Fibroblast of lung (primary cell): ENCODE measurements around the gene SCN5A. TPM values are rescaled to one million over a fixed set of nuclear protein-coding genes. Genes with fewer than 3 reads are reported as not detected.

ENCODE experiments used
- DNase-seq, 2 donors: peaks; one replicate each; pipeline versions ENCODE4 v3.0.0 to v3.0.0-alpha.2; 2010; ENCODE audit warnings: low read depth in 2 of 2
- H2AFZ ChIP-seq: 2 replicates; pipeline ENCODE4 v1.5.1; 2012; ENCODE audit warnings: low read length, control low read depth, inconsistent platforms
- H3K27ac ChIP-seq: 2 replicates; pipeline ENCODE4 v1.5.1; 2011; ENCODE audit warnings: low read length, control low read depth; ENCODE audit not compliant: insufficient read depth
- H3K27me3 ChIP-seq: 2 replicates; pipeline ENCODE4 v1.5.1; 2011; ENCODE audit warnings: mild to moderate bottlenecking, low read length; ENCODE audit not compliant: control insufficient read depth, insufficient read depth
- H3K36me3 ChIP-seq: 2 replicates; pipeline ENCODE4 v1.5.1; 2011; ENCODE audit warnings: low read length; ENCODE audit not compliant: control insufficient read depth, insufficient read depth
- H3K4me1 ChIP-seq: 2 replicates; pipeline ENCODE4 v1.5.1; 2011; ENCODE audit warnings: low read length; ENCODE audit not compliant: control insufficient read depth, insufficient read depth; ENCODE audit errors: extremely low read depth
- H3K4me2 ChIP-seq: 2 replicates; pipeline ENCODE4 v1.5.1; 2011; ENCODE audit warnings: low read length, control low read depth; ENCODE audit not compliant: insufficient read depth; ENCODE audit errors: extremely low read depth
- H3K4me3 ChIP-seq, 4 experiments: fragments of 200-600 bp in 1 of 4; sonication (generic) in 1 of 4; replicated peaks in 1 of 4; 2 replicates each; pipeline ENCODE4 v1.5.1; 2011 to 2016; ENCODE audit warnings: low read length in 4 of 4, low read depth in 3 of 4, mild to moderate bottlenecking in 3 of 4, control low read depth in 2 of 4, inconsistent platforms in 1 of 4, mixed read lengths in 1 of 4; ENCODE audit not compliant: insufficient read depth in 1 of 4; ENCODE audit errors: control extremely low read depth in 1 of 4
- H3K79me2 ChIP-seq: 2 replicates; pipeline ENCODE4 v1.5.1; 2012; ENCODE audit warnings: mild to moderate bottlenecking, low read length, inconsistent platforms; ENCODE audit not compliant: control insufficient read depth, insufficient read depth
- H3K9ac ChIP-seq: 2 replicates; pipeline ENCODE4 v1.5.1; 2011; ENCODE audit warnings: mild to moderate bottlenecking, low read length, control low read depth; ENCODE audit not compliant: insufficient read depth
- H3K9me3 ChIP-seq: 2 replicates; pipeline ENCODE4 v1.5.1; 2012; ENCODE audit warnings: low read depth, low read length; ENCODE audit not compliant: control insufficient read depth, insufficient read depth
- H4K20me1 ChIP-seq: 2 replicates; pipeline ENCODE4 v1.5.1; 2011; ENCODE audit warnings: low read length; ENCODE audit not compliant: control insufficient read depth, insufficient read depth; ENCODE audit errors: extremely low read depth
- EZH2 ChIP-seq: IDR thresholded peaks from 2 replicates; pipeline ENCODE4 v1.5.1; 2012; ENCODE audit warnings: low read length, control low read depth, mild to moderate bottlenecking; ENCODE audit errors: missing control alignments
- polyA plus RNA-seq, 2 donors: library from polyadenylated mRNA; depleted of rRNA in 1 of 2; stranded (reverse) in 1 of 2; unstranded in 1 of 2; fragments of >200 nt; gene quantifications; 2 replicates each; pipeline ENCODE4 v1.2.1, GENCODE V29; 2011 to 2012; ENCODE audit warnings: missing spikeins in 1 of 2
- total RNA-seq: library from RNA; depleted of rRNA; stranded (reverse); fragments of >200 nt; gene quantifications from 2 replicates; pipeline ENCODE4 v1.2.1, GENCODE V29; 2014
- TF ChIP-seq, protein P1 (sequence below), 2 donors: IDR thresholded peaks in 1 of 2; conservative IDR thresholded peaks in 1 of 2; 1 replicate in 1 of 2; 2 replicates in 1 of 2; pipeline ENCODE4 v1.5.1; 2011 to 2012; ENCODE audit warnings: low read length in 2 of 2, control low read depth in 1 of 2, inconsistent platforms in 1 of 2, low read depth in 1 of 2, mild to moderate bottlenecking in 1 of 2

The SCN5A gene
- total and polyA plus RNA-seq, 2 donors (not counting 1 experiment from before 2014, with no cell fraction given) = 0.27 to 0.50 TPM

GRCh38 chr3:38549082-38549481 is 100.4 kb downstream of the SCN5A start:
- TF ChIP-seq, protein P1, sequence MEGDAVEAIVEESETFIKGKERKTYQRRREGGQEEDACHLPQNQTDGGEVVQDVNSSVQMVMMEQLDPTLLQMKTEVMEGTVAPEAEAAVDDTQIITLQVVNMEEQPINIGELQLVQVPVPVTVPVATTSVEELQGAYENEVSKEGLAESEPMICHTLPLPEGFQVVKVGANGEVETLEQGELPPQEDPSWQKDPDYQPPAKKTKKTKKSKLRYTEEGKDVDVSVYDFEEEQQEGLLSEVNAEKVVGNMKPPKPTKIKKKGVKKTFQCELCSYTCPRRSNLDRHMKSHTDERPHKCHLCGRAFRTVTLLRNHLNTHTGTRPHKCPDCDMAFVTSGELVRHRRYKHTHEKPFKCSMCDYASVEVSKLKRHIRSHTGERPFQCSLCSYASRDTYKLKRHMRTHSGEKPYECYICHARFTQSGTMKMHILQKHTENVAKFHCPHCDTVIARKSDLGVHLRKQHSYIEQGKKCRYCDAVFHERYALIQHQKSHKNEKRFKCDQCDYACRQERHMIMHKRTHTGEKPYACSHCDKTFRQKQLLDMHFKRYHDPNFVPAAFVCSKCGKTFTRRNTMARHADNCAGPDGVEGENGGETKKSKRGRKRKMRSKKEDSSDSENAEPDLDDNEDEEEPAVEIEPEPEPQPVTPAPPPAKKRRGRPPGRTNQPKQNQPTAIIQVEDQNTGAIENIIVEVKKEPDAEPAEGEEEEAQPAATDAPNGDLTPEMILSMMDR (conservative IDR thresholded peaks at IDR 0.05 in 1 of 2, IDR thresholded peaks at IDR 0.05 in 1 of 2; ENCODE audit: low read depth in 1 of 2, low read length in 2 of 2) = no peak
- TF ChIP-seq EZH2 = no peak
- peaks cover 4% of the 10 kb centered on the region for H3K27me3 ChIP-seq
- no peak overlapping the region for H3K9ac ChIP-seq
- no peak overlapping the region for H3K4me2 ChIP-seq
- no peaks in the 10 kb centered on the region for H3K9me3 ChIP-seq
- DNase-seq = no peak
- no peak overlapping the region for H3K27ac ChIP-seq
- no peaks in the 10 kb centered on the region for H3K4me1 ChIP-seq
- H3K4me3 ChIP-seq = no peak overlapping the region
- no peaks in the 10 kb centered on the region for H3K79me2 ChIP-seq
- H3K36me3 ChIP-seq = no peaks in the 10 kb centered on the region
- no peak overlapping the region for H2AFZ ChIP-seq
- no peaks in the 10 kb centered on the region for H4K20me1 ChIP-seq

- H3K9ac ChIP-seq = no peak overlapping the region
- H3K36me3 ChIP-seq = no peaks in the 10 kb centered on the region
- peaks cover 4% of the 10 kb centered on the region for H3K27me3 ChIP-seq
- no peaks in the 10 kb centered on the region for H3K9me3 ChIP-seq
- H3K4me3 ChIP-seq = no peak overlapping the region
- H3K27ac ChIP-seq = no peak overlapping the region
- H3K79me2 ChIP-seq = no peaks in the 10 kb centered on the region
- H2AFZ ChIP-seq = no peak overlapping the region
- DNase-seq = peak in 1 of 2 donors; percentile 41
- TF ChIP-seq, protein P1 (conservative IDR thresholded peaks at IDR 0.05 in 1 of 2, IDR thresholded peaks at IDR 0.05 in 1 of 2; ENCODE audit: low read depth in 1 of 2, low read length in 2 of 2) = no peak
- no peak for TF ChIP-seq EZH2
- no peaks in the 10 kb centered on the region for H4K20me1 ChIP-seq
- no peaks in the 10 kb centered on the region for H3K4me1 ChIP-seq
- H3K4me2 ChIP-seq = no peak overlapping the region
Observed at GRCh38 chr3:38548154-38548931, 101.1 kb downstream of the SCN5A start.

GRCh38 chr3:38545983-38546382 is 103.5 kb downstream of the SCN5A start:
- H3K79me2 ChIP-seq = no peaks in the 10 kb centered on the region
- peaks cover 4% of the 10 kb centered on the region for H3K27me3 ChIP-seq
- TF ChIP-seq, protein P1 (conservative IDR thresholded peaks at IDR 0.05 in 1 of 2, IDR thresholded peaks at IDR 0.05 in 1 of 2; ENCODE audit: low read depth in 1 of 2, low read length in 2 of 2) = no peak
- no peak for TF ChIP-seq EZH2
- no peaks in the 10 kb centered on the region for H4K20me1 ChIP-seq
- no peaks in the 10 kb centered on the region for H3K9me3 ChIP-seq
- no peaks in the 10 kb centered on the region for H3K36me3 ChIP-seq
- H3K9ac ChIP-seq = no peak overlapping the region
- H2AFZ ChIP-seq = no peak overlapping the region
- H3K4me3 ChIP-seq = no peak overlapping the region
- no peak for DNase-seq
- no peak overlapping the region for H3K4me2 ChIP-seq
- H3K4me1 ChIP-seq = peaks cover 3% of the 10 kb centered on the region
- no peak overlapping the region for H3K27ac ChIP-seq
